ENCODE measurements around the gene NPY5R.

The NPY5R gene

DNA sequence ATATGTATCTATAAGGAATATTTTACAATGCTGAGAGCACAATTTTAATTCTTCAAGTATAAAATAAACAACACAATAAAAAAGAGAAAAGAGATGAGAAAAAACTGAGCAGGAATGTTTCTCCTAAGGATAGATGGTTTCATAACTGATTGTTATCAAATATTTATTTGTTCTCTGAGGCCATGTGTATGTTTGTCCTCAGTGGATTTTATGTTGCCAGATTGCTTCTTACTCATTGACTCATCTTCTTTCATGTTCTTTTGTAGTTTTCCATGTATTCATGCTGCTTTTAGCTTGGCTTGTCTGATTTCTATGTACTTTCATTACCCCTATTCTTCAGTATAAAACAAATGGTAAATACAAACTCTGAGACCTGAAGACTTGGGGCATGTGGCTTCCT, 41.2 kb downstream of the NPY5R start:
- DNase-seq (ENCODE audit: low read depth in 2 of 2) = no peak

- no peak for DNase-seq (ENCODE audit: low read depth in 2 of 2)
These were observed 41.8 kb downstream of the NPY5R start for GRCh38 chr4:163385466-163385865.

- no peak for DNase-seq (ENCODE audit: low read depth in 2 of 2)
These were observed 48.1 kb downstream of the NPY5R start for GRCh38 chr4:163391756-163392155.

GRCh38 chr4:163392328-163392727, 48.6 kb downstream of the NPY5R start:
- no peak for DNase-seq (ENCODE audit: low read depth in 2 of 2)

DNA sequence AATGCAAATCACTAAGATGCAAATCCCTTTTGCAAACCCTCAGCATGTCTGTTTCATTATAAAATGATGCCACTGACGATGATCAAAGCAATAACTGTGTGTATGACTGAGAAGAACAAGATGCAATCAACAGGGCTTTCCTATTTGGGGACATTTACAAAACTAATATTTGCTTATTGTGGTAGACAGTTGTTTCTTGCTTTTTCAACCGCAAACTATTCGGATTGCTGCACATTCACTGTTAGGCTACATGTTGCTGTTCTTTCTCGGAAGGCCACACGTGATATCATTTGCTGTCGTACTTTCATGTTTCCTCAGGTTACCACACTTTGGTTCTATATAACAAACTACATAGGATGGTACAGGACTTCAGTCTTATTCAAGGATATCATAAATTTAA, 49.8 kb downstream of the NPY5R start:
- DNase-seq (ENCODE audit: low read depth in 2 of 2) = no peak

DNA sequence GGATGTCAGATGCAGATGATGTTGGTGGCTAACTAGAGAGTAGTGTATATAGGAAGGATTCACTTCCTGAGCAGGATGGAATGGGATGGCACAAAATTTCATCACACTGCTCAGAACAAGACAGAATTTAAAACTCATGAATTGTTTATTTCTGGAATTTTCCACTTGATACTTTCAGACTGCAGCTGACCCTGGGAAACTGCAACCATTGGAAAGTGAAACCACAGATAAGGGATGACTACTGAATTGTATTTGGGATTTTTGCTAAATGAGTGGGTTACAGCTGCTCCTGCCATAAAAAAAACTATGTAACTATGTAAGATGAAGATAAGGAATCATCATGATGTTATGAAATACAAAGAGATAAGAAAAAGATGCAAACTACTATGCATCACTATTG, 51.4 kb downstream of the NPY5R start:
- DNase-seq (ENCODE audit: low read depth in 2 of 2) = no peak

DNA sequence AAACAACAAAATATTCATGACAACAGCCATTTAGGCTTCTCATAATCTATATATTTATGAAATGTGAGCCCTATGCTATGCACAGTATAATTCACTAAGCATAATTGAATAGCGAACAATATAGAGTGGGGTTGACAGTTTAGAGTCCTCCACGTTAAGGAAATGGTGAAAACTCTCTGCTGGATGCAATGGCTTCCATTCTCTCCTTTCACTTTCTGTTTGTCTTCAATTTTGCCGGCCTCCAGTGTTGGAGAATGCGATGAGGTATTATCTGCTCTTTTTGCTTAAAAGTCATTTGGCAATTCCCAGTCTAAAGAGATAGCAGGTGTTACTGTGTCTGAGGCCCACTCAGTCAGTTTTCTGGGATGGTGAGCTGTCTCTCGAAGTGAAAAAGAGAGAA, 52.1 kb downstream of the NPY5R start:
- DNase-seq (ENCODE audit: low read depth in 2 of 2) = no peak

GRCh38 chr4:163398238-163398637, 54.5 kb downstream of the NPY5R start:
- DNase-seq (ENCODE audit: low read depth in 2 of 2) = no peak

- no peak for DNase-seq (ENCODE audit: low read depth in 2 of 2)
These were observed 57.2 kb downstream of the NPY5R start for GRCh38 chr4:163400911-163401310.
